GM20431 (cell line): ENCODE data around the gene CPEB3.
"Not testable (repeated sequence)": the region's sequence is repeated elsewhere in the genome, so short reads cannot be mapped to it uniquely, and the experiment has no call there.

Source experiments
- in situ Hi-C: fragments of 300-500 bp; cut with MseI, MboI; formaldehyde crosslinking; loops from one replicate; pipeline ENCODE4 v1.15.0; 2020; ENCODE audit warnings: low sequenced_read_pairs; ENCODE audit not compliant: unreplicated experiment

CPEB3 gene

DNA sequence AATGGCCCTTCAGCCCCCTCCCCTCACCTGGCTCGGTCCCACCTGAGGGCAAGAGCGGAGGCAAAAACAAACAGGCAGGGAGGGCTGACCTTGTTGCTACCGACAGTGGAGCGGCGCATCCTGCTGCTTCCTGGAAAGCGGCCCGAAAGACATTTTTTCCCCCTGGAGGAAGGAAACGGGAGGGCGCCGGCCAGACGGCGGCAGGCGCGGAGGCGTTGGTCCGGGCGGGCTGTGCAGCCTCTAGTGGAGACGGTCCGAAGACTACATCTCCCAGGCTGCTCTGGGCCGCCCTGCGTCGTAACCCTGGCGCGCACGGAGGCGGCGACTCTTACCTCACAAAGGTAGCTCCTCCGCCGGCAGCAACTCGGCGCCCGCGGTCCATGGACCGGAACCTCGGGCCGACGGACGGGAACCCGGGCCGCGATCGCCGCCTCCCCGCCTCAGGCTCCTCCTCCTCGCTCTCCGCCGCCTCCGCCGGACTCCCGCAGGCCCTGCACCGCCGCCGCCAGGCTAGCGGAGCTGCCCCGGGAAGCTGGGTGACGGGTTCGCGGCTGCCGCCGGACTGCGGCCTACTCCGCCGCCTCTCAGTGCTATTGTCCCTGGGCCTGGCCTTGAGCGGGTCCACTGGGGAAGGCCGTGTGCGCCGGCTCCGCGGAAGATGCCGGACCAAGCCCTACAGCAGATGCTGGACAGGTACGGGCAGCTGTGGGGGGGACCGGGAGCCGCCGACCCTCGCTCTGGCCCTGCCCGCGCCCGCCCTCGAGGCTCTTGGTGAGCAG, at the start of gene CPEB3, which contains the start of gene MARCHF5:
TSS of gene CPEB3 (minus strand) at position 242 of the 779 bp plus-strand sequence. CDS start 50,728 bp downstream, outside the sequence.
TSS of gene MARCHF5 (plus strand) at position 331 of the 779 bp plus-strand sequence. CDS start at position 659, 328 bp downstream.
- in situ Hi-C loops = loop anchor here (25.0 kb wide), 1 partner anchor 204 kb away; no protein-coding TSS in a partner anchor

DNA sequence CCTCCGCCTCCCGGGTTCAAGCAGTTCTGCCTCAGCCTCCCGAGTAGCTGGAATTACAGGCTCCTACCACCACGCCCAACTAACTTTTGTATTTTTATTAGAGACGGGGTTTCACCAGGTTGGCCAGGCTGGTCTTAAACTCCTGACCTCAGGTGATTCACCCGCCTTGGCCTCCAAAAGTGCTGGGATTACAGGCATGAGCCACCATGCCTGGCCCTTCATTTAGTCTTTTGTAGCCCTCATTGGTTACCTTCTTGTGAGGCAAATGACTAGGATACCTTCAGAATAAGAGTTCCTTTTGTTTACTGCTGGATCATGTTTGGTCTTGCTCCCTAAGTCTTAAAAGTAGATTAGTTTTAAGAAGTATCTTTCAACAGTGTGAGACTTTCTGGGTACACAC, 39.0 kb upstream of the CPEB3 start:
- in situ Hi-C loops = not testable (repeated sequence)

DNA sequence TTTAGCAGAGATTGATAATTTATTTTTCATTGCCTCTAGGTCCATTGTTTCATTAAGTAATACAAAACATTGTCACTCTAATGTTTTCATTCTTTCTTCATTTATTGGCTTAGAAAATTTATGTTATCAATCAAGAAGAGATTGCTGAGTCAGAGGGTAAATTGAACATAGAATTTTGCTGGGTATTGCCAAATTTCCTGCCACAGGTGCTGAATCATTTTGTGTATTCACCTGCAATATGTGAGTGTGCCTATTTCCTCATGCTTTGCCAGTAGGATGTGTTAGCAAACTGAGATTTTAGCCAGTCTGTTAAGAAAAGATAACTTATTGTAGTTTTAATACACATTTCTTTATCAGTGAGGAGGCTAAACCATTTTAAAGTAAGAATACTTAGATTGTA, 38.1 kb upstream of the CPEB3 start:
- in situ Hi-C loops = no loop called here

DNA sequence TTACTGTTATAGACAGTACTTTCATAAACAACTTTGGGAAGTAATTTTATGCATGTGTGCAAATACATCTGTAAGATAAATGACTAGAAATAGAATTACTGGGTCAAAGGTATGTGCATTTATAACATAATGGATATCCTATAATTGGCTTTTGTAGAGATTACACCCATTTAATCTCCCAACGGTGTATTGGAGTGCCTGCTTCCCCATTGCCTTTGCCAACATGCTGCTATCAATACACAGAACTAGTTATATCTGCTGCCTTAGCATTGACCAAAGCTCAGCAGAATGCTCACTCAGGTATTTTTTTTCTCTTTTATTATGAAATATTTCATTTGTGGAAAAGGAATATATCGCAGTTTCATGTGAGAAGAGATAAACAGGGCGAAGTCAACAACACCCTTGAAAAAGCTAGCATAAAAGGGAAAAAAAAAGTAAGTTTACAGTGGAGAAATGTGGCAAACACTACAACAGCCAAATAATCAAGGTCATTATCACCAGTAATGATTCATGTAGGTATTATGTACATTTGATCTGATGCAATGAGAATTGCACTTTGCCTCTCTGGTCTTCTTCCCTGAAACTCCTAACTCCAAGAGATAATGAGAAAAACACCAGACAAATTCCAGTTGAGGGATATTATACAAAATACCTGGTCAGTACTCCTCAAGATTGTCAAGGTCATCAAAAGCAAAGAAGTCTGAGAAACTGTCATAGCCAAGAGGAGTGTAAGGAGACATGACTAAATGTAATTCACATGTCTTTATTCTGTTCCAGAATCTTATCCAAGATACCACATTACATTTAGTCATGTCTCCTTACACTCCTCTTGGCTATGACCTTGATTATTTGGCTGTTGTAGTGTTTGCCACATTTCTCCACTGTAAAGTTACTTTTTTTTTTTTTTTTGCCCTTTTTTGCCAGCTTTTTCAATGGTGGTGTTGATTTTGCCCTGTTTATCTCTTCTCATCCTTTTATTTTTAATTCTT, 36.9 kb upstream of the CPEB3 start:
- in situ Hi-C loops = no loop called here

DNA sequence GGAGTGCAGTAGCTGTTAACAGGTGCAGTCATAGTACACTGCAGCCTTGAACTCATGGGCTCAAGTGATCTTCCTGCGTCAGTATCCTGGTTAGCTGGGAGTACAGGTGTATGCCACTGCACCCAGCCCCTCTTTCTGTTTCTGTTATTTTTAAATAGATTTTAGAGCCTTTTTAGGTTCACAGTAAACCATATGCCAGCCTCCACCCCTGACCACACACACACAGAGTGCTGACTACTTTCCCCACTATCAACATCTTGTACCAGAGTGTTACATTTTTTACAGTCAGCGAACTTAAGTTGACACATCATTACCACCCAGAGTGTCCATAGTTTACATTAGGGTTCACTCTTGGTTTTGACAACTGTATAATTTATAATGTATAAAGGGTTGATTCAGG, 32.2 kb upstream of the CPEB3 start:
- in situ Hi-C loops = no loop called here

DNA sequence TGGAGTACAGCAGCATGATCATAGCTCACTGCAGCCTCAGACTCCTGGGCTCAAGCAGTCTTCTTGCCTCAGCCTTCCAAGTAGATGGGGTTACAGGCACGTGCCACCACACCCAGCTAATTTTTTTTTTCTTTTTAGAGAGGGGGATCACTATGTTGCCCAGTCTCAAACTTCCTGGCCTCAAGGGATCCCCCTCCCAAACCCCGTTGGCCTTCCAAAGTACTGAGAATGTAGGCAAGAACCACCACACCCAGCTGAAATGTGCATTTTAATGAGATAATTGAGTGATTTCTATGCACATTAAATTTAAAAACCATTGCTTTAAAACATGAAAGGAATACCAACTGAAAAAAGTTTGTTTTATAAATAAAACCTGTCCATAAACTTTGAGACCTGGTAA, 25.7 kb upstream of the CPEB3 start:
- in situ Hi-C loops = no loop called here

DNA sequence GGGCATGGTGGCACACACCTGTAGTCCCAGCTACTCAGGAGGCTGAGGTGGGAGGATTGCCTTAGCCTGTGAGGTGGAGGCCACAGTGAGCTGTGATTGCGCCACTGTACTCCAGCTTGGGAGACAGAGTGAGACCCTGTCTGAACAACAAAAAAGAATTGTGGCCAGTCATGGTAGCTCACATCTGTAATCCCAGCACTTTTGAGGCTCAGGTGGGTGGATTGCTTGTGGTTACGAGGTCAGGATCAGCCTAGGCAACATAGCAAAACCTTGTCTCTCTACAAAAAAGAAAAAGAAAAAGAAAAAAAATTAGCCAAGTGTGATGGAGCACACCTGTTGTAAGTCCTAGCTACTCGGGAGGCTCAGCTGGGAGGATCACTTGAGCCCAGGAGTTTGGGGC, 22.9 kb upstream of the CPEB3 start:
- in situ Hi-C loops = no loop called here

DNA sequence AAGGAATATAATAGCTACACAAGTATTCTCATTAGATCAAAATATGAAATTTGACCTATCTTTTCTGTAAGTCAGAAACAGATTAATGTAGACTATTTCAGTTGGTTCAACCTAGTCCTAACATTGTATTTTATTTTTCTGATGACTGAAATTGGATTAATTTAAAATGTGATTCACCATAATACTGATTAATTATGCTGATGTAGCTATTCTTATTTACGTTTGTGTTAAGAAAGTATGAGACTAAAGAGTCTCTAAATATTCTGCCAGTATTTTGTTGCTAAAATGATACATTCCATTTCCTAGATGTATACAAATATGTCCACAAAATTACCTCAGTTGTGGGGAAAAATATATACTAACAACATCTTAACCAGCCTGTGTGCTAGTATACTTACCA, 18.4 kb upstream of the CPEB3 start:
- in situ Hi-C loops = no loop called here

DNA sequence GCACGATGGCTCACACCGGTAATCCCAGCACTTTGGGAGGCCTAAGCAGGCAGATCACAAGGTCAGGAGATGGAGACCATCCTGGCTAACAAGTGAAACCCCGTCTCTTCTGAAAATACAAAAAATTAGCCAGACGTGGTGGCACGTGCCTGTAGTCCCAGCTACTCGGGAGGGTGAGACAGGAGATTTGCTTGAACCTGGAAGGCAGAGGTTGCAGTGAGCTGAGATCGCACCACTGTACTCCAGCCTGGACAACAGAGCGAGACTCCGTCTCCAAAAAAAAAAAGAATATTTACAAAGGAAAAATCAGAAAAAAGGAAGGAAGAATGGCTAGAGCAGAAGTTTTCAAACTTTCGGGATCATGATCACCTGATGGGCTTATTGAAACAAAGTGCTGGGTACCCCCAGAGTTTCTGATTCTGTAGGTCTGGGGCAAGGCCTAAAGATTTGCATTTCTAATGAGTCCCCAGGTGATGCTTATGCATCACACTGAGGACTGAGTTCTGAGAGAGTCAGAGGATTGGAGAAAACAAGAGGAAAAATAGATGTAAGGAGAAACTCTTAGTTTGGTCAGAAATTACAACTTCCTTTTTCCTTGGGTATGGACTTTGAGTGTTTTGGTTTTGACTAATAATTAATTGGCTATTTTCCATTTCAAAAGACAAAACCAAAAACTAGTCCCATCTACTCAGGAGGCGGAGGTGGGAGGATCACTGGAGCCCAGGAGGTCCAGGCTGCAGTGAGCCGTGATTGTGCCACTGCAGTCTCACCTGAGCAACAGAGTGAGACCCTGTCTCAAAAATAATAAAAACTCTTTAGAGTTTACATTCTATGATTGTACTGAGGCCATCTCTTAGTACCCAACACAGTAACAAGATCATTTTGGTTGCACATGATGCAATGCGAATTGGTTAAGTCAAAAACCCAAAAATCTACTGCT, 14.5 kb upstream of the CPEB3 start:
- in situ Hi-C loops = no loop called here

DNA sequence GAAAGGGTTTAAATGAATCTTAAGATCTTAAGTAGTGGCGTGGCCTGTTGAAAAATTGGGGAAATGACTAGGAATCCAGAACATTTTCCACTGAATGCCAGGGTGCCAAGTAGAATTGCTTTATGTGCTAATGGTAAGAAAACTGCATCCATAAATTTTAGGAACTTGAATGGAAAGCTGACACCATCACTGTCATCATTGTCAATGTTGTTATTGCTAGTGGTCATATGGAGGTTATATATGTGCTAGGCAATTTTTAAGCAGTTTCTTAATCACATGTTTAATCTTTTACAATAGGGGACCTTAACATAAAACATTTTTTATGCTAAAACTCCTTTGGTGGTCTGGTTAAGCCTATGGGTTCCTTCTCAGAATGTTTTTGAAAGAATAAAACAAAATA, 13.2 kb upstream of the CPEB3 start:
- in situ Hi-C loops = no loop called here

DNA sequence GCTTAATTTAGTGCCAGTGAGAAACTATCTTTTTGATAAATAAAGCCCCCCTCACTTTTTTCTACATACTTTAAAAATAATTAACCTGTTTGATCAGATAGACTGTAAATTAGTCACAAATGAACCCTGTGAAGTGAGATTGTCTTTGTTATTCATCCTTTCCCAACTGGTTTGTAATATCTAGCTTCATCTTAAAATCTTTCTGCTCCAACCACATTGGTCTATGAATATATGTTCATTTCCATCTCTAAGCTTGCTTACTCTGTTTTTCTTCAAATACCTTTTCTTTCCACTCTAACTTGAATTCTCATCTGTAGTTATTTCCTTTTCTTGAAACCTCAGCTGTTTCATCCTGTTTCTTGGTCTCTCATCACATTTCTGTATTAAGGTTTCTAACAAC, 12.2 kb upstream of the CPEB3 start:
- in situ Hi-C loops = no loop called here

DNA sequence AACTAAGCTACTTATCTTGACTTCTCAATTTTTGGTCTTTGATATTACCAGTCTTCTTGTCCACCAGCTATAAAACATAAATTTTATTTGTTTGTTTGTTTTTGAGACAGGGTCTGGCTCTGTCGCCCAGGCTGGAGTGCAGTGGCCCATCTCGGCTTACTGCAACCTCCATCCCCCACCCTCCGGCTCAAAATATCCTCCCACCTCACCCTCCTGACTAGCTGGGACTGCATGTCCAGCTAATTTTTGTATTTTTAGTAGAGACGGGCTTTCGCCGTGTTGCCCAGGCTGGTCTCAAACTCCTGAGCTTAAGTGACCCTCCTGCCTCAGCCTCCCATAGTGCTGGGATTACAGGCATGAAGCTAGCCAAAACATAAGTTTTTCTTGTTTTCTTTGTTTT, 7.6 kb upstream of the CPEB3 start:
- in situ Hi-C loops = loop anchor here (25.0 kb wide), 1 partner anchor 211 kb away; no protein-coding TSS in a partner anchor

DNA sequence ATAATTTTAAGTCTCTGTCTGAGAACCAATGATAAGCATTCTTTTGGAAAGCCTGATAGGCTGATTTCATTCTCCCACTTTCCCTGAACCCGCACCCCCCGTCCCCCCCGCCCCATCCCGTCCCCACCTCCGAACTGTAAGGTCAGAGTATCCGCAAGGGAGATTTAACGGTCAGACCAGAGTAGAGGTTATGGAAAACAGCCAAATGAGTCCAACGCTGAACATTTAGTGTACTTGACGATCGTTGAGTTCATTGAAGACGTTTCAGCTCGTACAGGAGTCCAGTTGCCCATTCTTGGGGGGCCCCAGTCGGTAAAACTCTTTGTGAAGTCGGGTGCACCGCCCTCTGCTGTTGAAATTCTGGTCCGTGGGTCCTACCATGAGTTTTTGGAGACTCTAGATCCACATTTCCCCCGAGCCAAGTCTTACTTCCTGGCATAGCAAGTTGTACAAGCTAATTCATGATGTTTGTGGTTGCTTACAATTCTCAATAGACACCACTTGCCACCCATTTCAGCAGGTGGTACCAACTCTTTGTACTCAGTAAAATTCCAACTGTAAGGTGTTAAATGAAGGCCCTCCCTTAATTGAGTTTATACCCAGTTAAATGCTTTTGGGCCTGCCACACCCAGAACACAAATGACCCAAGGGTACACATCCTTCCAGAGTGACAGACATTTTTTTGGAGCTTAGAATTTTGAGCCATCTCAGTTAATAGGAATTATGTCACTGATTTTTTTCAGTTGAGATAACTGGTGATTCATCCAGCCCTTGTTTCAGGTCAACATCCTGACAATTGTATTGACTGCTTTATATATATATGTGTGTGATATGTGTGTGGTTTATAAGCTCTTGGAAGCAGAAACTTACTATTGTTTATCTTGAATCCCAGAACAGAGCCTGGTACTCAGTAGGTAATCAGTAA, 1.3 kb upstream of the CPEB3 start:
- in situ Hi-C loops = loop anchor here (25.0 kb wide), 1 partner anchor 205 kb away; no protein-coding TSS in a partner anchor

DNA sequence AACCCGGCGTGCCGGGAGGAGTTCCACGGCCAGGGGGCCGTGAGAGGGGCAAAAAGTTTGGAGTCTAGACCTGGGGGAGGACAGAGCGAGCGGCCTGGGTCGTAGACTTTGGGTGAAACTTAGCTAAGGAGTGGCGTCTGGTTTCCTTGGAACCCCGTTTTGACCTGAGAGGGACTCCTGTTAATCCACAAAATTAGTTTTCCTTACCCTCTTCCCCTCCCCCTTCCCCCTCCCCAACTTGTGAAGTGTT, 663 bp upstream of the CPEB3 start:
- in situ Hi-C loops = loop anchor here (25.0 kb wide), 1 partner anchor 204 kb away; no protein-coding TSS in a partner anchor

DNA sequence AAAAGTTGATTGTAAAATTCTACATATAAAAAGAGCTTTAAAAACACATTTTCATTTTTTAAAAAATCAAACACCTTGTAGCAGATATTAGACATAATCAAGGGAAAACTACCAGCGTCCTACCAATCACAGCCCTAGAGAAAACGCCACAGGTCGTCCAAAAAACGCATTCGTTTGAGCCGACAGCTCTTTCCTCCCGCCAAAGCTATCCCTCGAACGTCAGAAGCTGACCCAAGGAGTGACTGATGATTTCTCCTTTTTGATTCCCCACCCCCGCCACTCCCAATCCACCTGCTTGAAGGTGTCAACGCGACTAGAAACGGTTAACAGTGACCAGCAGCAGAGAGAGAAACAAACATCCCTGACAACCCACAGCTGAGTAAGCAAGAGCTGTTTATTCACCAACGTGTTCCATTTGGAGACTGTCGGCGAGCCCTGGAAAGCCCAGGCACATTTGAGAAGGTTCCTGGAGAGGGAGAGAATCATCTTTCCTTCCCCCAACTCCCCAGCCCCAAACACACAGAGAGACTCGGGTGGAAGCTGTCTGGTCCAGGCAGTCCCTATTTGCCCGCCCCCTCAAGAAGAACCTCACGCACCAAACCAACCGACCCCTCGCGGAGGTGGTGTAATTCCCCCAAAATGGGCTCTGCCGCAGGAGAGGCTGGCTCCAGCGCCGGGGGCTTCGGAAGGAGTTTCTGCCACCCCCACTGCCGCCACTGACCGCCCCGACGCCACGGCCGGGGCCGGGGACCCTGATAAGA, 622 bp downstream of the CPEB3 start:
- in situ Hi-C loops = loop anchor here (25.0 kb wide), 1 partner anchor 203 kb away; no protein-coding TSS in a partner anchor

DNA sequence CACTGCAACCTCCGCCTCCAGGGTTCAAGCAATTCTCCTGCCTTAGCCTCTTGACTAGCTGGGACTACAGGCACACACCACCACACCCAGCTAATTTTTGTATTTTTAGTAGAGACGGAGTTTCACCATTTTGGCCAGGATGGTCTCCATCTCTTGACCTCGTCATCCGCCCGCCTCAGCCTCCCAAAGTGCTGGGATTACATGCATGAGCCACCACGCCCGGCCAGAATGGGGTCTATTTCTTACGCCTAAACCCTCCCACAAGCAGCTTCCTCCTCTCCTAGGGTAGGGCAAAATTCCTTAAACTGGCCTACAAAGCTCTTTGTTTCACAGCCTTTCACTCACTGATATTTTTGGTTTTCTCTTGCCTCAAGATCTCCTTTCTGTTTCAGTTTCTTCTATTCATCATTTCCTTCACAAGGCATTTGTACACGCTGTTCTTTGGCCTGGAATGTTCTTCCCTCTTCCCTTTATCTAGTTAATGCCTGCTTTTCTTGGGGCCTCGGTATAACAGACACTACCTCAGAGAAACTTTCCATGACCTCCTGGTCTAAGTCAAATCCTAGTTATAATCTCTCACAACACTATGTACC, 6.7 kb downstream of the CPEB3 start:
- in situ Hi-C loops = loop anchor here (25.0 kb wide), 1 partner anchor 197 kb away; no protein-coding TSS in a partner anchor

DNA sequence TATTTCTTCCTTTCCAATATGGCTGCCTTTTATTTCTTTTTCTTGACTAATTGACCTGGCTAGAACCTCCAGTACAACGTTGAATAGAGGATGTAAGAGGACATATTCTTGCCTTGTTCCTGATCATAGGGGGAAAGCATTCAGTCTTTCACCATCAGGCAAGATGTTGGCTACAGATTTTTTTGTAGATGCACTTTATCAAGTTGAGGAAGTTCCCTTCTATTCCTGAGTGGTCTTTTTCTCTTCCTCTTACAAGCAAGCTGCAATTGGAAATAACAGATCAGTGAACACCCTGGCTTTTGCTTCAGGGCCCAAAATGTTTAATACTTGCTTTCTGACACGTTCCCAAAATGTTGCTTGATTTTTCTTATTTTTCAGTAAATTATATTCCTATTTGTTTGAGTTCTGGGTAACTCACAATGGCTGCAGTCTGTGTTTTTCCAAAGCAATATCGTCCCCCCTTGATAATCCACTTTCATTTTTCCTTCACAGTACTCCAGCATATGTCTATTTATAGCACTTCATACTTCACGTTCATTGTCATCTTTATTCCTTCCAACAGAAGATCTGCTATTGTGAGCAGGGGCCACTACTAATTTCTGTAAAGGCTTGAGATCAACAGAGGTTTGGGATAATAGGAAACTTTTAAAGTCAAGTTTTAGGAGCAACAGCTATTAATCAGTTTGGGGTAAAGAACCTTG, 11.7 kb downstream of the CPEB3 start:
- in situ Hi-C loops = loop anchor here (25.0 kb wide), 1 partner anchor 192 kb away; no protein-coding TSS in a partner anchor
